ENCODE results near the gene ESPN.
A peak's percentile ranks its signal among the peaks of the same experiment; 100 is the strongest.
"Not testable (repeated sequence)": the region's sequence is repeated elsewhere in the genome, so short reads cannot be mapped to it uniquely, and the experiment has no call there.

ESPN gene

GRCh38 chr1:6453895-6454855 is 29.6 kb downstream of the ESPN start:
- H3K4me1 ChIP-seq (ENCODE audit: insufficient read depth, low read length); H3K36me3 ChIP-seq (ENCODE audit: insufficient read depth, low read length); H3K4me3 ChIP-seq (ENCODE audit: low read depth in 1 of 2, low read length in 2 of 2); H3K9ac ChIP-seq (ENCODE audit: low read length); H3K9me3 ChIP-seq (ENCODE audit: low read length); H3K27ac ChIP-seq (ENCODE audit: low read depth, low read length): not testable (repeated sequence)
- peaks cover 12 to 43% of the 10 kb centered on the region in 2 donors for H3K27me3 ChIP-seq (ENCODE audit: control insufficient read depth in 1 of 2, insufficient read depth in 2 of 2, low read length in 2 of 2)

- Histone ChIP-seq H3K4me1 (ENCODE audit: insufficient read depth, low read length) (no peaks in the 10 kb centered on the region), H3K27ac (ENCODE audit: low read depth, low read length) (no peak overlapping the region), H3K9ac (ENCODE audit: low read length) (no peak overlapping the region), H3K36me3 (ENCODE audit: insufficient read depth, low read length) (no peaks in the 10 kb centered on the region), H3K4me3 (ENCODE audit: low read depth in 1 of 2, low read length in 2 of 2) (no peak overlapping the region), H3K9me3 (ENCODE audit: low read length) (no peaks in the 10 kb centered on the region), H3K27me3 (ENCODE audit: control insufficient read depth in 1 of 2, insufficient read depth in 2 of 2, low read length in 2 of 2) (peaks cover 2 to 40% of the 10 kb centered on the region in 2 donors)
Observed at GRCh38 chr1:6454856-6455751, 30.5 kb downstream of the ESPN start.

- H3K36me3 ChIP-seq (ENCODE audit: insufficient read depth, low read length); H3K4me3 ChIP-seq (ENCODE audit: low read depth in 1 of 2, low read length in 2 of 2); H3K9me3 ChIP-seq (ENCODE audit: low read length); H3K9ac ChIP-seq (ENCODE audit: low read length); H3K4me1 ChIP-seq (ENCODE audit: insufficient read depth, low read length); H3K27ac ChIP-seq (ENCODE audit: low read depth, low read length): not testable (repeated sequence)
- H3K27me3 ChIP-seq (ENCODE audit: control insufficient read depth in 1 of 2, insufficient read depth in 2 of 2, low read length in 2 of 2) = peaks cover 8 to 40% of the 10 kb centered on the region in 2 donors
Observed at GRCh38 chr1:6455752-6456520, 31.4 kb downstream of the ESPN start.

- no peaks in the 10 kb centered on the region for H3K9me3 ChIP-seq (ENCODE audit: low read length)
- no peaks in the 10 kb centered on the region for H3K36me3 ChIP-seq (ENCODE audit: insufficient read depth, low read length)
- H3K4me1 ChIP-seq (ENCODE audit: insufficient read depth, low read length) = peaks cover 7% of the 10 kb centered on the region
- no peak overlapping the region for H3K27ac ChIP-seq (ENCODE audit: low read depth, low read length)
- no peak overlapping the region for H3K9ac ChIP-seq (ENCODE audit: low read length)
- no peak overlapping the region for H3K4me3 ChIP-seq (ENCODE audit: low read depth in 1 of 2, low read length in 2 of 2)
- H3K27me3 ChIP-seq (ENCODE audit: control insufficient read depth in 1 of 2, insufficient read depth in 2 of 2, low read length in 2 of 2) = peaks cover 10 to 40% of the 10 kb centered on the region in 2 donors
Observed at GRCh38 chr1:6456800-6457466, 32.4 kb downstream of the ESPN start.

- Histone ChIP-seq H3K27ac (ENCODE audit: low read depth, low read length) (no peak overlapping the region), H3K27me3 (ENCODE audit: control insufficient read depth in 1 of 2, insufficient read depth in 2 of 2, low read length in 2 of 2) (peaks cover 10 to 44% of the 10 kb centered on the region in 2 donors), H3K9ac (ENCODE audit: low read length) (no peak overlapping the region), H3K4me1 (ENCODE audit: insufficient read depth, low read length) (peaks cover 7% of the 10 kb centered on the region), H3K9me3 (ENCODE audit: low read length) (no peaks in the 10 kb centered on the region), H3K36me3 (ENCODE audit: insufficient read depth, low read length) (no peaks in the 10 kb centered on the region), H3K4me3 (ENCODE audit: low read depth in 1 of 2, low read length in 2 of 2) (no peak overlapping the region)
Observed at GRCh38 chr1:6459850-6460265, 35.3 kb downstream of the ESPN start.

- H3K36me3 ChIP-seq (ENCODE audit: insufficient read depth, low read length) = no peaks in the 10 kb centered on the region
- no peak overlapping the region for H3K9ac ChIP-seq (ENCODE audit: low read length)
- peaks cover 10 to 43% of the 10 kb centered on the region in 2 donors for H3K27me3 ChIP-seq (ENCODE audit: control insufficient read depth in 1 of 2, insufficient read depth in 2 of 2, low read length in 2 of 2)
- H3K9me3 ChIP-seq (ENCODE audit: low read length) = no peaks in the 10 kb centered on the region
- H3K4me1 ChIP-seq (ENCODE audit: insufficient read depth, low read length) = peaks cover 7% of the 10 kb centered on the region
- H3K27ac ChIP-seq (ENCODE audit: low read depth, low read length) = no peak overlapping the region
- peak overlapping the region in 1 of 2 donors; percentile 38 for H3K4me3 ChIP-seq (ENCODE audit: low read depth in 1 of 2, low read length in 2 of 2)
Observed at GRCh38 chr1:6460301-6461050, 35.9 kb downstream of the ESPN start.

GRCh38 chr1:6461051-6461530 is 36.5 kb downstream of the ESPN start:
- peak overlapping the region in 1 of 2 donors; percentile 38 for H3K4me3 ChIP-seq (ENCODE audit: low read depth in 1 of 2, low read length in 2 of 2)
- no peak overlapping the region for H3K9ac ChIP-seq (ENCODE audit: low read length)
- H3K36me3 ChIP-seq (ENCODE audit: insufficient read depth, low read length) = no peaks in the 10 kb centered on the region
- H3K9me3 ChIP-seq (ENCODE audit: low read length) = no peaks in the 10 kb centered on the region
- H3K4me1 ChIP-seq (ENCODE audit: insufficient read depth, low read length) = peaks cover 7% of the 10 kb centered on the region
- no peak overlapping the region for H3K27ac ChIP-seq (ENCODE audit: low read depth, low read length)
- peaks cover 10 to 47% of the 10 kb centered on the region in 2 donors for H3K27me3 ChIP-seq (ENCODE audit: control insufficient read depth in 1 of 2, insufficient read depth in 2 of 2, low read length in 2 of 2)

GRCh38 chr1:6461538-6462411 is 37.2 kb downstream of the ESPN start:
- H3K27ac ChIP-seq (ENCODE audit: low read depth, low read length) = no peak overlapping the region
- peaks cover 7% of the 10 kb centered on the region for H3K4me1 ChIP-seq (ENCODE audit: insufficient read depth, low read length)
- H3K9me3 ChIP-seq (ENCODE audit: low read length) = no peaks in the 10 kb centered on the region
- H3K4me3 ChIP-seq (ENCODE audit: low read depth in 1 of 2, low read length in 2 of 2) = no peak overlapping the region
- H3K27me3 ChIP-seq (ENCODE audit: control insufficient read depth in 1 of 2, insufficient read depth in 2 of 2, low read length in 2 of 2) = peaks cover 10 to 48% of the 10 kb centered on the region in 2 donors
- no peaks in the 10 kb centered on the region for H3K36me3 ChIP-seq (ENCODE audit: insufficient read depth, low read length)
- no peak overlapping the region for H3K9ac ChIP-seq (ENCODE audit: low read length)

GRCh38 chr1:6462412-6463119 is 38.0 kb downstream of the ESPN start:
- Histone ChIP-seq H3K9me3 (ENCODE audit: low read length) (no peaks in the 10 kb centered on the region), H3K36me3 (ENCODE audit: insufficient read depth, low read length) (no peaks in the 10 kb centered on the region), H3K27me3 (ENCODE audit: control insufficient read depth in 1 of 2, insufficient read depth in 2 of 2, low read length in 2 of 2) (peaks cover 10 to 50% of the 10 kb centered on the region in 2 donors), H3K9ac (ENCODE audit: low read length) (no peak overlapping the region), H3K4me3 (ENCODE audit: low read depth in 1 of 2, low read length in 2 of 2) (no peak overlapping the region), H3K4me1 (ENCODE audit: insufficient read depth, low read length) (peaks cover 7% of the 10 kb centered on the region), H3K27ac (ENCODE audit: low read depth, low read length) (no peak overlapping the region)
